ENCODE results near the gene FAM209A. TPM values are rescaled to one million over a fixed set of nuclear protein-coding genes. Genes with fewer than 3 reads are reported as not detected.
"Not testable (repeated sequence)": the region's sequence is repeated elsewhere in the genome, so short reads cannot be mapped to it uniquely, and the experiment has no call there.

The FAM209A gene
- total RNA-seq, 1 donor from 2014 or later, result not detected

DNA sequence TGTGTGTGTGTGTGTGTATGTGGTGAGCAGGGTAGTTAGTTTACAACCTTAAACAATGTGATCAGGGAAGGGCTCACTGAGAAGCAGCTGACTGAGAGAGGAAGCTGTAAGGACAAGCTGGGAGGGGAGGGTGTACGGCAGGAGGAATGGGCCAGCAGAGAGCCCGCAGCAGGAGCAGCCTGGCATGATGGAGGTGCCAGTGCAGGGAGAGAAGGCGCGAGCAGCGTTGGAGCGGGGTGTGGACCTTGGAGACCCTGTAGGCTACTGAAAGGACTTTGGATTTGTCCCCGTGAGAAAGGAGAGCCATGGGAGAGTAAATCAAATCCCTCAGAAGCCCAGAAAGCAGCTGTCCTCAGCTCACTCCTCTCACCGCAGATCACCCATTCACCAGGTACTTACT, 27.0 kb downstream of the FAM209A start:
- TF ChIP-seq, protein P1, sequence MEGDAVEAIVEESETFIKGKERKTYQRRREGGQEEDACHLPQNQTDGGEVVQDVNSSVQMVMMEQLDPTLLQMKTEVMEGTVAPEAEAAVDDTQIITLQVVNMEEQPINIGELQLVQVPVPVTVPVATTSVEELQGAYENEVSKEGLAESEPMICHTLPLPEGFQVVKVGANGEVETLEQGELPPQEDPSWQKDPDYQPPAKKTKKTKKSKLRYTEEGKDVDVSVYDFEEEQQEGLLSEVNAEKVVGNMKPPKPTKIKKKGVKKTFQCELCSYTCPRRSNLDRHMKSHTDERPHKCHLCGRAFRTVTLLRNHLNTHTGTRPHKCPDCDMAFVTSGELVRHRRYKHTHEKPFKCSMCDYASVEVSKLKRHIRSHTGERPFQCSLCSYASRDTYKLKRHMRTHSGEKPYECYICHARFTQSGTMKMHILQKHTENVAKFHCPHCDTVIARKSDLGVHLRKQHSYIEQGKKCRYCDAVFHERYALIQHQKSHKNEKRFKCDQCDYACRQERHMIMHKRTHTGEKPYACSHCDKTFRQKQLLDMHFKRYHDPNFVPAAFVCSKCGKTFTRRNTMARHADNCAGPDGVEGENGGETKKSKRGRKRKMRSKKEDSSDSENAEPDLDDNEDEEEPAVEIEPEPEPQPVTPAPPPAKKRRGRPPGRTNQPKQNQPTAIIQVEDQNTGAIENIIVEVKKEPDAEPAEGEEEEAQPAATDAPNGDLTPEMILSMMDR (IDR thresholded peaks at IDR 0.05; ENCODE audit: partially characterized antibody, unreplicated experiment), result no peak
- peak overlapping the region; percentile 68 for H3K27ac Mint-ChIP-seq (ENCODE audit: unreplicated experiment)
- peaks cover 14% of the 10 kb centered on the region for H3K36me3 Mint-ChIP-seq (ENCODE audit: unreplicated experiment)
- peaks cover 15% of the 10 kb centered on the region for H3K4me1 Mint-ChIP-seq (ENCODE audit: low read depth, unreplicated experiment)
- H3K4me3 Mint-ChIP-seq (ENCODE audit: unreplicated experiment), result no peak overlapping the region
- DNase-seq, result no peak
- H3K27me3 Mint-ChIP-seq (ENCODE audit: unreplicated experiment), result peaks cover 3% of the 10 kb centered on the region
- peaks cover 9% of the 10 kb centered on the region for H3K9me3 Mint-ChIP-seq (ENCODE audit: unreplicated experiment)

DNA sequence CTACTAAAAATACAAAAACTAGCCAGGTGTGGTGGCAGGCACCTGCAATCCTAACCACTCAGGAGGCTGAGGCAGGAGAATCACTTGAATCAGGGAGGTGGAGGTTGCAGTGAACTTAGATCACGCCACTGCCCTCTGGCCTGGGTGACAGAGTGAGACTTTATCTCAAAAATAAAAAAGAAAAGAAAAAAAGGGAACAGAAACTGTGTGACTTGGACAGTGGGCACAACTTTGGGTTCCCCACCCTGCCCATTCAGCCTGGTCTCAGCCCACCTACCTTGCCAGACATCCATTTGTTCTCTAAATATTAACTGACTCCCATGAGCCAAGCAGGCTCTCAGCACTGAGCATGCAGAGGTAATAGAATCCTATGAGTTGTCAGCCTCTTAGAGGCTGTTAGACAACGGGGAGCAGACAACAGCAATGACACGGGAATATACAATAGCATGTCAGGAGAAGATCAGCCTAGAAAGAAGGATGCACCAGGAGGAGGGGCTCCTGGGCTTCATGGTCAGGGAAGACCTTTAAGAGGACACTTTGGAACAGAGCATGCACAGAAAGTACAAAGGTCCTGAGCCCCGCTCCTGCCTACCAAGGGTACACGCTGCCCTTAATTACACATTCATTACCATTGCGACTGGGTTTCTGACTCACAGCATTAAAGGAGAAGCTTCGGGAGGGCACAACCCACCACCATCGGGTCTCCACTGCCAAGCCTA, 28.5 kb downstream of the FAM209A start:
- Mint-ChIP-seq H3K9me3 (ENCODE audit: unreplicated experiment) (peaks cover 7% of the 10 kb centered on the region), H3K4me3 (ENCODE audit: unreplicated experiment) (peak overlapping the region; percentile 38), H3K27ac (ENCODE audit: unreplicated experiment) (peak overlapping the region; percentile 57), H3K4me1 (ENCODE audit: low read depth, unreplicated experiment) (peaks cover 15% of the 10 kb centered on the region), H3K36me3 (ENCODE audit: unreplicated experiment) (peaks cover 8% of the 10 kb centered on the region), H3K27me3 (ENCODE audit: unreplicated experiment) (peaks cover 3% of the 10 kb centered on the region)
- TF ChIP-seq, protein P1 (IDR thresholded peaks at IDR 0.05; ENCODE audit: partially characterized antibody, unreplicated experiment), result no peak
- no peak for DNase-seq

DNA sequence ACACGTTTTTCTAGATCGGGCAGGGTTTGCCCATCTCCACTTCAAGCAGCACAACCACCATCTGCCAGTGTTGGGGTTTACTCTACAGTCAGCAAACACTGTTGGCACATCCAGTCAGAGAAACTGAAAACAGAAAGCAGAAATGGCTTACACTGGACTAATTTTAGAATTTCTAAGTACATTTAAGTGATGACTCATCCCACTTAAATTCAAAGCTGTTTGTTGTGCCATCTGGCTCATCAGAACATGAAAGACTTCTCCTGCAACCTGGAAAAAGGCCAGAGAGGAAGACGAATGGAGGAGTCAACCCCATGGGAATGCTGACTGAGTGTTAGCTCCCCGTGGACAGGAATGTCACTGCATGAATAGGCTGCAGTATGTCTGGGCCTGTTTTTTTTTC, 30.3 kb downstream of the FAM209A start:
- H3K27ac Mint-ChIP-seq (ENCODE audit: unreplicated experiment), result peak overlapping the region; percentile 97
- TF ChIP-seq, protein P1 (IDR thresholded peaks at IDR 0.05; ENCODE audit: partially characterized antibody, unreplicated experiment), result no peak
- peak overlapping the region; percentile 47 for H3K4me3 Mint-ChIP-seq (ENCODE audit: unreplicated experiment)
- DNase-seq, result no peak
- no peaks in the 10 kb centered on the region for H3K36me3 Mint-ChIP-seq (ENCODE audit: unreplicated experiment)
- peaks cover 7% of the 10 kb centered on the region for H3K9me3 Mint-ChIP-seq (ENCODE audit: unreplicated experiment)
- peaks cover 3% of the 10 kb centered on the region for H3K27me3 Mint-ChIP-seq (ENCODE audit: unreplicated experiment)
- H3K4me1 Mint-ChIP-seq (ENCODE audit: low read depth, unreplicated experiment), result peaks cover 15% of the 10 kb centered on the region

DNA sequence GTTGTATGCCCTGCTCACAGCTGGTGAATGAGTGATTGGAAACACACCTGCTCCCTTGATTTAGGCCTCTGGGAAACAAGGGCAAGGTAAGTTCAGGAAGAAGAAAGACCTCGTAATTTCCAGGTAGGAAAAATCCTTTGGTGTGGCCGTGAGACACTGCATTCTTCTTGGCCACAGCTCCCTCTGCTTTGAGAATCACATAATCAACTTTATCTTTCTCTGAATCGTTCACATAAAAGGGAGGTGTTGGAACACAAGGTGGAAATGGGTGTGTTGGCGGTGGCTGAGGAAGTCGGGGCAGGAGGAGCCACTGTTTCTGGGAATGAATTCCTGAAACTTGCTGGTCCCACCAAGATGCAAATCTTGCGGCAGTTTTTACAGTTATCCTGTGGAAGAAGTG, 34.4 kb downstream of the FAM209A start:
- TF ChIP-seq, protein P1 (IDR thresholded peaks at IDR 0.05; ENCODE audit: partially characterized antibody, unreplicated experiment), result no peak
- Mint-ChIP-seq H3K9me3 (ENCODE audit: unreplicated experiment) (peaks cover 7% of the 10 kb centered on the region), H3K36me3 (ENCODE audit: unreplicated experiment) (no peaks in the 10 kb centered on the region), H3K27me3 (ENCODE audit: unreplicated experiment) (peaks cover 2% of the 10 kb centered on the region), H3K4me1 (ENCODE audit: low read depth, unreplicated experiment) (peaks cover 5% of the 10 kb centered on the region), H3K4me3 (ENCODE audit: unreplicated experiment) (no peak overlapping the region), H3K27ac (ENCODE audit: unreplicated experiment) (no peak overlapping the region)
- no peak for DNase-seq

DNA sequence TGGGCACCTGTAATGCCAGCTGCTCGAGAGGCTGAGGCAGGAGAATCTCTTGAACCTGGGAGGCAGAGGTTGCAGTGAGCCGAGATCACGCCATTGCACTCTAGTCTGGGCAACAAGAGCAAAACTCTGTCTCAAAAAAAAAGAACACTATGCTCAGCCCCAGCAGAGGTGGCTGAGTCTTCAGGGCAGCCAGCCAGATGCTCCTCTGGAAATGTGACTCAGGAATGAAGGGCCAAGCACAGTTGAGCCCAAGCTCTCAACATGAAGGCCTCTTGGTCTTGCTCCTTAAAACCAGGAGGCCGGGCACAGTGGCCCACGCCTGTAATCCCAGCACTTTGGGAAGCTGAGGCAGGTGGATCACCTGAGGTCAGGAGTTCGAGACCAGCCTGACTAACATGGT, 40.0 kb downstream of the FAM209A start:
- DNase-seq; H3K36me3 Mint-ChIP-seq (ENCODE audit: unreplicated experiment); H3K27ac Mint-ChIP-seq (ENCODE audit: unreplicated experiment); H3K4me3 Mint-ChIP-seq (ENCODE audit: unreplicated experiment); H3K9me3 Mint-ChIP-seq (ENCODE audit: unreplicated experiment); H3K4me1 Mint-ChIP-seq (ENCODE audit: low read depth, unreplicated experiment); H3K27me3 Mint-ChIP-seq (ENCODE audit: unreplicated experiment): not testable (repeated sequence)
